GM21619 (cell line): ENCODE data around the gene CDH4.

Source experiments
- ATAC-seq: cut with Tn5 transposase; IDR thresholded peaks from one replicate; pipeline ENCODE4 v1.9.1; 2021; ENCODE audit not compliant: unreplicated experiment

Gene CDH4

GRCh38 chr20:61723529-61724257 lies 471.6 kb downstream of the CDH4 start:
- ATAC-seq: no peak

- ATAC-seq: no peak
Observed at GRCh38 chr20:61724376-61724775, 472.3 kb downstream of the CDH4 start.

- no peak for ATAC-seq
Observed at GRCh38 chr20:61725145-61725544, 473.1 kb downstream of the CDH4 start.

GRCh38 chr20:61725966-61726365 lies 473.9 kb downstream of the CDH4 start:
- ATAC-seq: no peak

DNA sequence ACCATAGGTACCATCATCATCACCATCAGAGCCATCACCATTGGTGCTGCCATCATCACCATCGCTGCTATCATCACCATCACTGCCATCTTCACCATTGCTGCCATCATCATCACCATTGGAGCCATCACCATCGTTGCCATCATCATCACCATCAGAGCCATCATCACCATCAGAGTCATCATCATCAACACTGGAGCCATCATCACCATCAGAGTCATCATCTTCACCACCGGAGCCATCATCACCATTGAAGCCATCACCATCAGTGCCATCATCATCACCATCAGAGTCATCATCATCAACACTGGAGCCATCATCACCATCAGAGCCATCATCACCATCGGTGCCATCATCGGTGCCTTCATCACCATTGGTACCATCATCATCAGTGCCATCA lies 474.9 kb downstream of the CDH4 start:
- no peak for ATAC-seq

- no peak for ATAC-seq
Observed at GRCh38 chr20:61727761-61728160, 475.7 kb downstream of the CDH4 start.

DNA sequence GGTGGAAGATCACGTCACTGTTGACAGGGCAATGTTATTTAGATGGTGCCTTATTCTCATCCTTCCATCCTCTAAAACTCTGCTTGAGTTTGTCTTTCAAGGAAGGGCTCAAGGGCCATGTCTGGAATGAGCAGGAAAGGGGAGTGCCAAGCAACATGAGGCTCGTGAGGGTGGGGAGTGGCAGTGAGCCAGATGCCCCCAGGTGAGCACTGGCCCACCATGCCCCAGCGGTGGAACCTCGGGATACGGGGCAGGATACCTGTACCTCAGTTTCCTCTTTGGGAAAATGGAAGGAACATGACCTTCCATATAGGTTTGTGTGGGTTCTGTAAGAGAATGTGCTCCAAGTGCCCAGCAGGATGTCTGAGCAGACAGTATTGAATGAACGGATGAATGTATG lies 476.3 kb downstream of the CDH4 start:
- no peak for ATAC-seq

- ATAC-seq: no peak
Observed at GRCh38 chr20:61728786-61729770, 477.0 kb downstream of the CDH4 start.

DNA sequence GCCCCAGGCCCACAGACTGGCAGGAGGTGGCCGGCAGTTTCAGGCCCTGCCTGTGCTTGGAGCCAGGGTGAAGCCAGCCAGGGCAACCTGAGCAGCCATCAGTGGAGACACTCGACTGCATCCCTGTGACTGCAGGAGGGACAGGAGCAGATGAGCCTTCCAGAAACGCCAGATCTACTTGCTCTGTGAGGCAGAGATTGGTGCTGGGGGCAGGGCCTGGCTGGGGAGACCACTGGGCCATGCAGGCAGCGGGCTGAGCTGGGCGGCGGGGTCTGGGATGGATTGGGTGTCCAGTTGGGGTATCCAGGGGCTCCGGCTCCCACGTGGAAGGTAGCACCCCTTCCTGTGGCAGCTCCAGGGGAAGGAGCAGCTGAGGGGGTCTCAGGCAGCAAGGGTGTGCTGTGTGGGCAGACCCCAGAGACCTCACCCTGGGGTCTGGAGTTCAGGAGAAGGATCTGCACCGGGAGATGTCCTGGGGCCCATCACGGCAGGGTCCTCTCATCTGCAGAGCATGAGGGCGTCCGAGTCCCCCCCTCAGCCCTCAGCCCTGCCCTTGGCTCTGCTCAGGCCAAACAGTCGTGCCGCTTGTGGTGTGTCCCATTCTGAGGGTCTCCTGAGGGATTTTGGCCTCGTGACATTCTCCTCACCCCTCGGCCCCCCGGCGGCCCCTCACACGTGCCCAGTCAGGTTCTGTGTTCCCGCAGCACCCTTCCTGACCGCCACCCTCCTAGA lies 478.7 kb downstream of the CDH4 start:
- no peak for ATAC-seq

DNA sequence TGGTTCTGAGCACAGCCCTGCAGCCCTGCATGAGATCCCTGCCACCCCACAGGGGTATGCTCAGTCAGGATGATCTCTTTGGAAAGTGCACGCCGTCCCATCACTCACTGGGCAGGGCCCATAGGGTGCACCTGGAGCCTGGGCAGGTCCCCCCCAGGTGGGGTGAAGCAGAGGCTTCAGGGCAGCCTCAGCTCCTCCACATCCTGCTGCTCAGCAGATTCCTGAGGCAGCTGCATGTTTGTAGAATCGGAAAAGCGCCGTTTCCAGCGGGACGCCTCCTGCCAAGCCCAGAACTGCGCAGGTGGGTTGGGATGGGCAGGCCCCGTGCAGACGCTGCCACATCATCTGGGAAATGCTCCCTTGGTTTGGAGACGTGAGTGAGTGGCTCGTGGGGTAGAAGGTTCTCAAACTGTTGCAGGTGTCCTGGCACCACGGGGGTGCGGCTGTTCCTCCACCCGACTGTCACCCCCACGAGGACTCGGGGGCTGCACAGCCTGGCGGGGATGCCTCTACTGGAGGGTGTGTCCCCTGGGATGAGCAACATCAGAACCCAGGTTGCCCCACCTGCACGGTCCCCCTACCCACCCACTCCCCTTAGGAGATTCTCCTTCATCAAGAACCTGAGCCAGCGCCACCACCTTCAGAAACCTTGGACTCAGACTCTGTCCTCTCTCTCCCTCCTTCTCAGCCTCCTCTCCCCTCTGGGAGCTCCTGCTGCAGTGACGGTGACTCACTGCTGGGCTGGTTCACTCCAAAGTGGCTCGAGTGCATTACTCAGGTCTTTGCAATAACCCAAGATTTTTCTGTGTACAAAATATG lies 479.5 kb downstream of the CDH4 start:
- ATAC-seq: no peak

- ATAC-seq: no peak
Observed at GRCh38 chr20:61732511-61733210, 480.6 kb downstream of the CDH4 start.

- ATAC-seq: no peak
Observed at GRCh38 chr20:61733216-61733615, 481.2 kb downstream of the CDH4 start.

GRCh38 chr20:61733891-61734732 lies 482.1 kb downstream of the CDH4 start:
- ATAC-seq: no peak

DNA sequence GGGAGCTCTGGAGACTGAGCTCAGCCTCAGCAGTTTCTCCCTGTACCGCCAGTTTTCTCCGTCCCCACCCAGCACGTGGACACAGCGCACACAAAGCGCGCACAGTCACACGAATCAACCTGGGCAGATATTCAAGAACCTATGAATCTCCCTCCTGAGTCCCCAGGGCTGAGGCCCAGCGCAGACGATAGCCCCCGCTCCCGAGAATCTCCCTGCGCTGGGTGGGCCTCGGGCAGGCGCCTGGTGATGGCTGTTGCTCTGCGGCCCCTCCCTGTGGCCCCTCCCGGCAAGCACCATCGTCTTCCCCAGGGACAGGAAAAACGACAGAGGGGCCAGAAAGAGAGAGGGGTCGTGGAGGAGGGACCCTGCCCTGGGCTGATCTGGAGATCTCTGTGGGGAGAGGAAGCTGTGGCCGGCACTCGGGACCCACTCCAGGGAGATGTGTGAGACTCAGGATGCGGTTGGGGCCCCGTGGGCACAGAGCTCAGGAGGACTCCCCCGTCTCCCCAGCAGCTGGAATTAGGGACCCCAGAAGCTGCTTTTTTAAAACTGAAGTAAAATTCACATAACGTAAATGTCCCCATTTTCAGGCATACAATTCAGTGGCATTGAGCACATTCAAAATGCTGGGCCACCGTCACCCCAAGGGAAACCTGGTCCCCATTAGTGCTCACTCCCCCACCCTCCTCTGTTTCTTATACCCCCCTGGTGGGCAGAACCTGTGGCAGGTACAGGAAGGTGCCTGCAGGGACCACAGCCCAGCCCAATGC lies 482.9 kb downstream of the CDH4 start:
- no peak for ATAC-seq

DNA sequence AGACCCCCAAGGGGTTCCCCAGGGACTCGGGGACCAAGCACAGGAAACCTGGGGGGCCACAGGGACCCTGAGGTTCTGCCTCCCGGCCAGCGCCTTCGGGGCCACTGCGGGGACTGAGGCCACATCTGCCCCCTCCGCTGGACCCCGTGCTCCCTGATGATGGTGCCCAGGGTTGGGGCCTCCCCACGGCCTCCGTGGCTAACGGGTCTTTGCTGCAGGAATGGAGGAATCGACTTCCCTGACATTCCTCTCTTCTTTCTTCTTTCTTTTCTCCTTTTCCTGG lies 483.4 kb downstream of the CDH4 start:
- ATAC-seq: no peak

DNA sequence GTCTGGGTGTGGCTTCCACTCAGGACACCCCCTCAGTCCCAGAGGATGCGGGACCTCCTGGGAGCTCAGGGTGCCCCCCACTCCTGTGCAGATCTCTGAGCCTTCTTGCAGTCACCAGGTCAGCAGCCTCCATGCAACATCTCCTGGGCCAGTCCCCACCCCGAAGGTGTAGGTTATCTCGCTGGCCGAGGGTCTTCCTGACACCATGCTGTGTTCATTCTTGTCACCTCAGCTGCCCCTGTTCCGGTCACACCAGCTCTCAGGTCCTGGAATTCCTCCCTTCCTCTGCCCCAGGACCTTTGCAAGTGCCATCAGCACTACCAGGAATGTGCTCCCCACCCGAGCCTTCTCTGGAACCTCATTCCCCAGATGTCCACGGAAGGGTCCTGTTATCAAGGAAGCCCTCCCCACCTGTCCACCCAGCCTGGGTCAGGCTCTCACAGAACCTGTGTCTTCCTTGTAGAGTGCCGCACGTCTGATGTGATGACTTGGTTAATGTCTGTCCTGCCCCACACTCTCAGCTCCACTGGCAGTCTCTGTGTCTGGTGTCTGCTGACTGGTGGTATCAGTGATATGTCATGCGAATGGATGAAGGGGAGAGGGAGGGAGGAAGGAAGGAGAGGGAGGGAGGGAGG lies 484.1 kb downstream of the CDH4 start:
- ATAC-seq: no peak

GRCh38 chr20:61736751-61737310 lies 484.8 kb downstream of the CDH4 start:
- ATAC-seq: no peak

DNA sequence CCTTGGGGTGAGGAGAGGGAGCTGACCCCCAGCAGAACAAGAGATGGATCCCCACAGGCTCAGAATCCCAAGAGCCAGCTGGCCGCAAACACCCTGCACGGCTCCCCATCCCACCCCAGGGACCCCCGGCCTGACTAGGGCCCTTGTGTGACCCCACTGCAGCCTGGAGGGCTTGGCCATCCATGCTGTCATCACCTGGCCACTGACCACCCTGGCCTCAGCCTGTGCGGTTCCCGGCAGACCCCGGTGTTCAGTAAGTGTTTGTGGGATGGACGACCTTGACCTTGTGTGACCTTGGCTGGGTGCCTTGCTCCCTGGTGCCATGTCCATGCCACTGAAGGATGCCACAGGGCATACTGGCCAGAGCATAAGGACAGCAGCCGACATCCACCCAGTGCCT lies 485.3 kb downstream of the CDH4 start:
- no peak for ATAC-seq
